GM12878 (cell line): ENCODE results near the gene N4BP2. TPM values are rescaled to one million over a fixed set of nuclear protein-coding genes. Genes with fewer than 3 reads are reported as not detected.
A peak's percentile ranks its signal among the peaks of the same experiment; 100 is the strongest.

Source experiments
- ATAC-seq: fragments of 200-7000 bp; cut with Tn5 transposase; 3 replicates; pipeline ENCODE4 v1.9.1; 2020; ENCODE audit warnings: mild to moderate bottlenecking, moderate library complexity
- BruUV-seq: library from RNA; stranded (reverse); fragments of 400-500 nt; replicated peaks from 2 replicates; lab custom pipeline; 2021; lab: Mats Ljungman, UMichigan
- CTCF ChIA-PET: fragments of 300-600 bp; sonication (Branson Sonifier 250); formaldehyde crosslinking; extraction: SDS; loops from one replicate; lab custom pipeline; 2021; ENCODE audit warnings: inconsistent platforms; lab: Yijun Ruan, JAX
- POLR2A ChIA-PET: fragments of 350-600 bp; formaldehyde crosslinking; extraction: SDS; loops from one replicate; lab custom pipeline; 2021; ENCODE audit warnings: inconsistent platforms; lab: Charles Lee
- RAD21 ChIA-PET: fragments of 300-600 bp; sonication (Branson Sonifier 250); formaldehyde crosslinking; loops from one replicate; lab custom pipeline; 2023; ENCODE audit warnings: antibody characterized with exemption; ENCODE audit not compliant: unreplicated experiment; lab: Charles Lee
- SMC1A ChIA-PET: fragments of 300-600 bp; sonication (Branson Sonifier 250); formaldehyde crosslinking; loops from one replicate; lab custom pipeline; 2023; ENCODE audit not compliant: unreplicated experiment, uncharacterized antibody; lab: Charles Lee
- DNase-seq: peaks from one replicate; pipeline ENCODE4 v3.0.0-alpha.2; 2011; ENCODE audit warnings: low read depth, low spot score
- FAIRE-seq: peaks from 3 replicates; lab custom pipeline; 2011; peaks lifted over from hg19 to GRCh38; lab: Jason Lieb, UNC
- H2AFZ ChIP-seq: 2 replicates; pipeline ENCODE4 v1.6.0; 2011; ENCODE audit warnings: low read depth, low read length, control low read depth; ENCODE audit not compliant: control insufficient read depth
- H3K27ac ChIP-seq: 2 replicates; pipeline ENCODE4 v1.5.1; 2011; ENCODE audit warnings: control low read depth; ENCODE audit not compliant: control insufficient read depth, insufficient read depth
- H3K27me3 ChIP-seq, 2 experiments: replicated peaks in 1 of 2; 2 replicates each; pipeline versions ENCODE4 v1.6.0 to v1.6.1; 2011; ENCODE audit warnings: low read length in 1 of 2; ENCODE audit not compliant: control insufficient read depth in 2 of 2, insufficient read depth in 2 of 2
- H3K36me3 ChIP-seq, 2 experiments: 2 replicates each; pipeline ENCODE4 v1.5.1; 2011; ENCODE audit warnings: low read length in 1 of 2; ENCODE audit not compliant: control insufficient read depth in 2 of 2, insufficient read depth in 2 of 2
- H3K4me1 ChIP-seq: 2 replicates; pipeline ENCODE4 v1.6.1; 2011; ENCODE audit warnings: mild to moderate bottlenecking, low read length, moderate library complexity, mixed read lengths; ENCODE audit not compliant: control insufficient read depth, insufficient read depth
- H3K4me2 ChIP-seq: 2 replicates; pipeline ENCODE4 v1.6.0; 2011; ENCODE audit warnings: control low read depth; ENCODE audit not compliant: control insufficient read depth, insufficient read depth
- H3K4me3 ChIP-seq: fragments of 200-600 bp; sonication (generic); 2 replicates; pipeline ENCODE4 v1.5.1; 2016
- H3K79me2 ChIP-seq: 2 replicates; pipeline ENCODE4 v1.6.0; 2011; ENCODE audit warnings: low read length; ENCODE audit not compliant: control insufficient read depth, insufficient read depth
- H3K9ac ChIP-seq: 2 replicates; pipeline ENCODE4 v1.8.0; 2011; ENCODE audit warnings: low read length, control low read depth, mixed read lengths; ENCODE audit not compliant: control insufficient read depth, insufficient read depth
- H3K9me3 ChIP-seq: replicated peaks from 3 replicates; pipeline ENCODE4 v1.5.1; 2011; ENCODE audit warnings: mild to moderate bottlenecking, low read length; ENCODE audit not compliant: control insufficient read depth, insufficient read depth
- H4K20me1 ChIP-seq: 2 replicates; pipeline ENCODE4 v1.6.0; 2011; ENCODE audit not compliant: control insufficient read depth, insufficient read depth
- BMI1 ChIP-seq: fragments of 450-650 bp; IDR thresholded peaks from 2 replicates; pipeline ENCODE4 v1.6.1; 2016; ENCODE audit warnings: mild to moderate bottlenecking, moderate library complexity, borderline replicate concordance
- CBFB ChIP-seq: IDR thresholded peaks from 2 replicates; pipeline ENCODE4 v1.6.1; 2016; ENCODE audit warnings: antibody characterized with exemption, low read depth
- EED ChIP-seq: sonication (generic); IDR thresholded peaks from 2 replicates; pipeline ENCODE4 v1.6.1; 2016; ENCODE audit warnings: antibody characterized with exemption, low read depth
- HDGF ChIP-seq: fragments of 450-650 bp; IDR thresholded peaks from 2 replicates; pipeline ENCODE4 v1.6.1; 2016; ENCODE audit warnings: antibody characterized with exemption
- SP1 ChIP-seq: IDR thresholded peaks from one replicate; pipeline ENCODE4 v1.6.1; 2011; ENCODE audit warnings: low read depth, low read length
- SUPT20H ChIP-seq: IDR thresholded peaks from 2 replicates; pipeline ENCODE4 v1.6.1; 2011; ENCODE audit warnings: low read depth, mild to moderate bottlenecking, low read length, moderate library complexity, borderline replicate concordance; ENCODE audit not compliant: control insufficient read depth
- TCF3 ChIP-seq: IDR thresholded peaks from 2 replicates; pipeline ENCODE4 v1.6.1; 2012; ENCODE audit warnings: low read depth, mild to moderate bottlenecking, low read length, borderline replicate concordance; ENCODE audit not compliant: insufficient read depth
- ZNF384 ChIP-seq: IDR thresholded peaks from 2 replicates; pipeline ENCODE4 v1.6.1; 2012; ENCODE audit warnings: low read depth, mild to moderate bottlenecking, low read length, improper control_type of control experiment, borderline replicate concordance
- WGBS: methylation state at CpG from one replicate; pipeline ENCODE4 v1.1.6; 2016; ENCODE audit warnings: low lambda C conversion rate; ENCODE audit not compliant: insufficient replicate concordance, insufficient coverage; ENCODE audit errors: missing lambda C conversion rate; 5-methylcytosine and 5-hydroxymethylcytosine counted together
- in situ Hi-C: fragments of 300-500 bp; cut with MboI; formaldehyde crosslinking; loops from 9 replicates; pipeline ENCODE4 v1.14.3; 2018; ENCODE audit warnings: mixed read lengths
- intact Hi-C: fragments of 100-400 bp; cut with micrococcal nuclease; formaldehyde crosslinking; loops from one replicate; pipeline ENCODE4 v1.14.2; 2022; ENCODE audit not compliant: unreplicated experiment
- polyA plus RNA-seq, 11 experiments: library from polyadenylated mRNA; depleted of rRNA in 4 of 11; unstranded in 6 of 11; stranded (reverse) in 5 of 11; fragments of >200 nt; fragmentation: Nextera tagmentation in 4 of 11; fragmentation: Illumina TruSeq in 1 of 11; extraction: Ambion mirVana in 4 of 11; extraction: Trizol in 1 of 11; gene quantifications; 1 replicate in 1 of 11; 2 replicates in 10 of 11; pipeline versions ENCODE4 v1.2.1 to v1.2.3, GENCODE V29; 2011 to 2016; ENCODE audit warnings: inconsistent platforms in 2 of 11, missing spikeins in 2 of 11, low read depth in 1 of 11
- total RNA-seq, 4 experiments: library from RNA; depleted of rRNA in 3 of 4; stranded (reverse); fragments of >200 nt in 3 of 4; fragmentation: Illumina TruSeq in 1 of 4; extraction: Trizol in 1 of 4; gene quantifications; 2 replicates each; pipeline versions ENCODE4 v1.2.1 to v1.2.3, GENCODE V29; 2013 to 2021
- TF ChIP-seq, protein P1 (sequence below): IDR thresholded peaks from 2 replicates; pipeline ENCODE4 v1.6.1; 2011; ENCODE audit warnings: borderline replicate concordance, low read depth, mild to moderate bottlenecking, moderate library complexity, mixed read lengths, low read length; ENCODE audit not compliant: insufficient read depth; ENCODE audit errors: extremely low read length
- TF ChIP-seq, protein P2 (sequence below): IDR thresholded peaks from 2 replicates; pipeline ENCODE4 v1.6.1; 2011; ENCODE audit warnings: low read depth, low read length, improper control_type of control experiment, borderline replicate concordance
- TF ChIP-seq, protein P3 (sequence below): fragments of 150-350 bp; IDR thresholded peaks from 2 replicates; pipeline ENCODE4 v1.6.1; 2014; ENCODE audit warnings: mild to moderate bottlenecking, low read depth, low read length

The N4BP2 gene
- total and polyA plus RNA-seq, 10 of the 15 experiments (the other 5 are each of a cell fraction or from before 2014, with no cell fraction given) = 2.3 to 18.7 (median 10.0) TPM

DNA sequence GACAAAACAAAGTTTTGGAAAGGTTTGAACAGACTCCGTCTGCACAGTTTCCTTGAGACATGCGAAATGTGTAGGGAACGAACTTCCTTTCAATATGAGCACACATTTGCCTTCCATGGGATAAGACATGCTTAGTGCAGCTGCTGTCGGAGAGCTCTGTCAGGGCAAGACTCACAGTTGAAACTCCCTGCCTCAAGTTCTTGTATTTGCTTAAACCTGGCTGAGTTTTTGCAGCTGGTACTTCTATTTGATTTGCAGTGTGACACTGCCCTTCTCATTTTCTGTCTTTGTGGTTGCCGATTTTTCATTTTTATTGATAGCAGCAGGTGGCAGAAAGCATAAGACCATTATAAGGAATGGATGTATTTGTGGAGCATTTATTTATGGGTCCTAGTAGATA is 122.0 kb downstream of the N4BP2 start:
- H2AFZ ChIP-seq = peak overlapping the region; percentile 71

More for the DNA sequence above, 122.0 kb downstream of the N4BP2 start:
- Histone ChIP-seq H3K4me1 (peaks cover 22% of the 10 kb centered on the region), H3K9ac (no peak overlapping the region), H3K4me2 (peak overlapping the region; percentile 20; the same call in 1 of the 2 replicates), H3K36me3 (no peaks in the 10 kb centered on the region), H4K20me1 (no peaks in the 10 kb centered on the region), H3K79me2 (no peaks in the 10 kb centered on the region), H3K27me3 (no peaks in the 10 kb centered on the region), H3K27ac (no peak overlapping the region), H3K4me3 (no peak overlapping the region), H3K9me3 (no peaks in the 10 kb centered on the region)
- ChIA-PET SMC1A (interaction anchor here (0.9 kb wide), 1 partner anchor 8 kb away, joined by 3 read pairs; no protein-coding TSS in a partner anchor), POLR2A (interaction anchor here (0.6 to 1.3 kb wide), 2 partner anchors 8 to 30 kb away, joined by 3 to 4 read pairs; no protein-coding TSS in a partner anchor), RAD21 (interaction anchor here (0.8 to 1.6 kb wide), 4 partner anchors 9 to 27 kb away, joined by 3 to 4 read pairs (median 4); no protein-coding TSS in a partner anchor), CTCF (interaction anchor here (0.9 kb wide), 1 partner anchor 131 kb away, joined by 3 read pairs; no protein-coding TSS in a partner anchor)
- intact Hi-C loops = no loop called here
- BruUV-seq = no TSS peak
- WGBS = 58% methylated on average over 5 of the region's 5 CpGs
- no peak for DNase-seq
- in situ Hi-C loops = loop anchor here (25.0 kb wide), 1 partner anchor 1366 kb away; the partner anchor contains the start of gene TLR1
- no peak for ATAC-seq
- no peak for FAIRE-seq
- TF ChIP-seq HDGF = no peak
- TF ChIP-seq, protein P1, sequence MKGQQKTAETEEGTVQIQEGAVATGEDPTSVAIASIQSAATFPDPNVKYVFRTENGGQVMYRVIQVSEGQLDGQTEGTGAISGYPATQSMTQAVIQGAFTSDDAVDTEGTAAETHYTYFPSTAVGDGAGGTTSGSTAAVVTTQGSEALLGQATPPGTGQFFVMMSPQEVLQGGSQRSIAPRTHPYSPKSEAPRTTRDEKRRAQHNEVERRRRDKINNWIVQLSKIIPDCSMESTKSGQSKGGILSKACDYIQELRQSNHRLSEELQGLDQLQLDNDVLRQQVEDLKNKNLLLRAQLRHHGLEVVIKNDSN = no peak
- TF ChIP-seq EED = 0 out of 2 replicates have a peak, but pooled peaks have one; percentile 21
- TF ChIP-seq BMI1 = no peak
- TF ChIP-seq, protein P2, sequence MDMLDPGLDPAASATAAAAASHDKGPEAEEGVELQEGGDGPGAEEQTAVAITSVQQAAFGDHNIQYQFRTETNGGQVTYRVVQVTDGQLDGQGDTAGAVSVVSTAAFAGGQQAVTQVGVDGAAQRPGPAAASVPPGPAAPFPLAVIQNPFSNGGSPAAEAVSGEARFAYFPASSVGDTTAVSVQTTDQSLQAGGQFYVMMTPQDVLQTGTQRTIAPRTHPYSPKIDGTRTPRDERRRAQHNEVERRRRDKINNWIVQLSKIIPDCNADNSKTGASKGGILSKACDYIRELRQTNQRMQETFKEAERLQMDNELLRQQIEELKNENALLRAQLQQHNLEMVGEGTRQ = no peak
- TF ChIP-seq SP1 = no peak
- no peak for TF ChIP-seq ZNF384
- no peak for TF ChIP-seq SUPT20H
- no peak for TF ChIP-seq CBFB
- TF ChIP-seq, protein P3, sequence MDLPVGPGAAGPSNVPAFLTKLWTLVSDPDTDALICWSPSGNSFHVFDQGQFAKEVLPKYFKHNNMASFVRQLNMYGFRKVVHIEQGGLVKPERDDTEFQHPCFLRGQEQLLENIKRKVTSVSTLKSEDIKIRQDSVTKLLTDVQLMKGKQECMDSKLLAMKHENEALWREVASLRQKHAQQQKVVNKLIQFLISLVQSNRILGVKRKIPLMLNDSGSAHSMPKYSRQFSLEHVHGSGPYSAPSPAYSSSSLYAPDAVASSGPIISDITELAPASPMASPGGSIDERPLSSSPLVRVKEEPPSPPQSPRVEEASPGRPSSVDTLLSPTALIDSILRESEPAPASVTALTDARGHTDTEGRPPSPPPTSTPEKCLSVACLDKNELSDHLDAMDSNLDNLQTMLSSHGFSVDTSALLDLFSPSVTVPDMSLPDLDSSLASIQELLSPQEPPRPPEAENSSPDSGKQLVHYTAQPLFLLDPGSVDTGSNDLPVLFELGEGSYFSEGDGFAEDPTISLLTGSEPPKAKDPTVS = no peak
- TF ChIP-seq TCF3 = peak; percentile 19; the same call in 1 of the 2 replicates
